DND-41 (cell line): ENCODE measurements around the gene SLC9C2.
"Not testable (repeated sequence)": the region's sequence is repeated elsewhere in the genome, so short reads cannot be mapped to it uniquely, and the experiment has no call there.

Experiments used
- CTCF ChIP-seq: IDR thresholded peaks from 2 replicates; pipeline ENCODE4 v1.5.1; 2012; ENCODE audit warnings: borderline replicate concordance, low read length, moderate library complexity, mild to moderate bottlenecking; ENCODE audit not compliant: poor library complexity, severe bottlenecking; ENCODE audit errors: extremely low read depth
- EZH2 ChIP-seq: IDR thresholded peaks from 3 replicates; pipeline ENCODE4 v1.6.1; 2012; ENCODE audit warnings: borderline replicate concordance, low read depth, mild to moderate bottlenecking, moderate library complexity, low read length, inconsistent platforms; ENCODE audit not compliant: severe bottlenecking

- TF ChIP-seq CTCF, EZH2: not testable (repeated sequence)
Observed at GRCh38 chr1:173462666-173463065, 140.2 kb downstream of the SLC9C2 start.
